D341Med (cell line): ENCODE data around the gene DBX1.
A peak's percentile ranks its signal among the peaks of the same experiment; 100 is the strongest.

Source experiments
- DNase-seq: peaks from one replicate; pipeline ENCODE4 v3.0.0; 2012; ENCODE audit warnings: low spot score

DBX1 gene

GRCh38 chr11:20125927-20126326 is 34.3 kb downstream of the DBX1 start:
- no peak for DNase-seq

DNA sequence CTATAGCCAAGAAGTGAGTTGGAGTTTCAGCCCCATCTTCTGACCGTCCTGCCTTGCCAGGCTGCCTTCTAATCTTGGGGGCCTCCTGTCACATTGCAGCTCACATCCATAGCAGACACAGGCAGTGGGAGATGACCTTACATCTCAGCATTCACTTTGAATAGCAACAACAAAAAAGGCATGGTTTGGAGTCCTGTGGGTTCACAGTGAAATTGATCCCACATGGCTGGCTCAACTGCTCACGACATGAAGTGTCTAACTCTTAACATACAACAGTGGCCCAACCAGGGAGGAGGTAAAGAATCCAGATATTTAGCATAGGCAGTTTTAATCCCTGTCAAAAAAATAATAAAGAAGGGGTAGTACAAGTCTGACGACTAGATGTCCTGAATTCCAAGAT is 38.1 kb downstream of the DBX1 start:
- no peak for DNase-seq

GRCh38 chr11:20120134-20120925 is 39.9 kb downstream of the DBX1 start:
- DNase-seq: no peak

GRCh38 chr11:20119315-20119714 is 41.0 kb downstream of the DBX1 start:
- DNase-seq: no peak

- no peak for DNase-seq
These were observed 42.1 kb downstream of the DBX1 start for GRCh38 chr11:20118209-20118608.

DNA sequence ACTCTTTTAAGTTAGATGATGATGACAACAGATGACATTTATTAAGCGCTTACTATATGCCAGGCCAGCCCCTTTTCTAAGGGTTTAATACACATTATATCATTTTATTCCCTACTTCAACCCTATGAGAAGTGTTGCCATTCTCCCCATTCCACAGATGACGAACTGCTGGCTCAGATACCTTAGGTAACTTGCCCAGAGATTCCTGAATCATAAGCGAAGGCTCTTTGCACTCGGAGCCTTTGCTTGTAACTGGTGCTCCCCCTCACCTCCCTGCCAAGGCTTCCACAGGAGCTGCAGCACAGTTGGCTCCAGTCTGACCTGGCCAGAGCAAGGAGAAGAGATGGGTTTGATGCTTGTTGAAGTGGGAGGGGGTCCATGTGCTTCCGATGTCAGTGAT is 43.0 kb downstream of the DBX1 start:
- DNase-seq: no peak

DNA sequence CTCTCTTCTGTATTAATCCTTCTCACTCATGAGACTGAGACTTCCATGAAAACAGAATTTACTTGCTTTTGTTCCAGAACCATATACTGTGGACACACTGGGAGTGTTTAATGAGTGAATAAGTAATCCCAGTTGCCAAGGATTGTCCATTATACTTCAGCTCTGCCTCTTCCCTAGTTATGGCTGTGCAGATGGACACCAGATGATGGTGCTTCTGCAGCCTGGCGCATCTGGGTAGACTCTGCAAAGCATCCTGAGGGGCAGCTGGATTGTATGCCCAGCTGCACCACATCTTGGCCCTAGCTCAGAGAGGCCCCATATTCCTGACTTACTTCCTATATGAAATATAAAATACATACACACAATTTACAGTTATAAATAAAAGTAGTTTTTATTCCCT is 43.5 kb downstream of the DBX1 start:
- no peak for DNase-seq

- DNase-seq: no peak
These were observed 45.7 kb downstream of the DBX1 start for GRCh38 chr11:20114588-20114987.

DNA sequence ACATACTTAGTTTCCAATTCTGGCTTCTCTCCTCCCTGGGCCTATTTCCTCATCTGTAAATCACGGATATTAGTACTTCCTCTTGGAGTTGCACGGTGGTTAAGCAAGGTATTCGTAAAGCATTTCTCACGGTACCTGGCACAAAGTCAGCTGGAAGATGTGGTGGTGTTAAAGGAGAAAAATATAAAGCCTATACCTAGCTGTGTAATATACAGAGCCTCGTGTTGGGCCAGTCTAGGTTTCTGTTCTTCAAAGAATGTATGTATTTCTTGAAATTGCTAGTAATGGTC is 47.2 kb downstream of the DBX1 start:
- no peak for DNase-seq

- no peak for DNase-seq
These were observed 47.8 kb downstream of the DBX1 start for GRCh38 chr11:20112291-20113148.

DNA sequence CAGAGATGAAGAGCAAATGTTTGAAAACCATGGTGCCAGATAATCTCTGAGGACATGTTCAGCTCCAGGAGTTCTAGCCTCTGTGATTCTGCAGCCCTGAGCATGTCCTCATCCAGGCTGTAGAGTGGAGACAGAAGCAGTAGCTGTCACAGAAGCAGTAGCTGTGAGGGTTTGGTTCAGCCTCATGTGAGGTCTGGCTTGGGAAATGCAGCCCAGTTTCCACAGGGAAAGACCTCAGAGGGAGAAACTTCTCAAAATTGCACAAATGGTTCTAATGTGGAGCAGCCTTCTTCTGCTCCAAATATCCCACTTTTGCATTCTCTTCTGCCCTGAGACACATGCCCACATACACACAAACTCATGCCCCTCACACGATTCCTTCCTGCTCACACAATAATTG is 48.4 kb downstream of the DBX1 start:
- DNase-seq: no peak

- peak; percentile 75 for DNase-seq
These were observed 49.2 kb downstream of the DBX1 start for GRCh38 chr11:20110908-20111669.

GRCh38 chr11:20109731-20110445 is 50.4 kb downstream of the DBX1 start:
- DNase-seq: no peak
